Activated naive CD4-positive, alpha-beta T cell treated with anti-CD3 and anti-CD28 coated beads, Interleukin-2, amount 50 U/mL, for 72 hours (primary cell): ENCODE data around the gene COL21A1. TPM values are rescaled to one million over a fixed set of nuclear protein-coding genes. Genes with fewer than 3 reads are reported as not detected.

Experiments used
- ATAC-seq, 2 donors: fragments of 150-1000 bp; cut with Tn5 transposase; 2 replicates each; pipeline ENCODE4 v1.10.0; 2021; ENCODE audit warnings: mild to moderate bottlenecking in 2 of 2, moderate library complexity in 2 of 2
- DNase-seq, 2 donors: peaks; one replicate each; pipeline ENCODE4 v3.0.0; 2021 to 2022; ENCODE audit warnings: low spot score in 2 of 2
- H3K27ac Mint-ChIP-seq, 2 donors: one replicate each; pipeline ENCODE4 v1.8.0; 2022; ENCODE audit warnings: mild to moderate bottlenecking in 2 of 2, mixed read lengths in 2 of 2
- H3K36me3 Mint-ChIP-seq, 2 donors: one replicate each; pipeline ENCODE4 v1.8.0; 2022; ENCODE audit warnings: mixed read lengths in 2 of 2
- H3K9me3 Mint-ChIP-seq, 2 donors: one replicate each; pipeline ENCODE4 v1.8.0; 2022; ENCODE audit warnings: mixed read lengths in 2 of 2
- total RNA-seq, 2 donors: library from RNA; stranded (reverse); gene quantifications; one replicate each; pipeline ENCODE4 v1.2.3, GENCODE V29; 2022

The COL21A1 gene
- total RNA-seq, 2 donors from 2014 or later = not detected

DNA sequence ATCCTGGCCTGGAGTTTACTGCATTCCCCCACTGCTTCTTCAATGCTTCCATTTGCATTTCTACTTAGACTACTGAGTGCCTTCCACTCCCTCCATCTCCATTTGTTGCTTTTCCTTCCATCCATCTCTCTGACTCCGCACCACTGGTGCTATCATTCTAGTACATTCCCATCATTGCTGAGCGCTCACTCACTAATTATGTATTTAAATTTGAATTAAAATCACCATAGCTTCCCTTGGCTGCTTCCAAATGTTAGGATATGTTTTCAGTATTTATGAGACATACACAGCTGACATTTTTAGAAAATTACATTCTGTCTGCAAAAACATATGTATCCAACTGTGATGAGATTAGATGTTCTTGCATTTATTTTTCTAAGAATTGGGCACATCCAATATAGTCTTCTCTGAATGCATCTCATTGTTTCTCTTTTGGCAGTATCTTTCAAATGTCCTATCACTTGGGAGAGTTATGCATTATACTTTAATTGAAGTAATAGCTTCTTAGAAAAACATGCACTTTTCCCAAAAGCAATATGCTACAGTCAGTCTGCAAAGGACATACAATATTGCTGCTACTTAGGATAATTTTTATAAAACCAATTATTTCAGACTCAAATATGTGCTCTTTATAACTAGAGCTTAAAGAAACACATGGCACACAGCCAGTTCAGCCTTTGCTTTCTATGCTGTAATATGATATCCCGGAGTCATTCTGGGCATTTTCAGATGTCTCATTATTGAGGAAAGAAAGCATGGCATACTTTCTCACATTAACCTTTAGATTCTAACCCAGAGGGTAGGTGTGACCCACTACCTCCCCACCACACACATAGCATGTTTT, 12.1 kb upstream of the COL21A1 start:
- H3K27ac Mint-ChIP-seq = no peak overlapping the region
- H3K9me3 Mint-ChIP-seq = no peaks in the 10 kb centered on the region
- no peak for DNase-seq
- H3K36me3 Mint-ChIP-seq = no peaks in the 10 kb centered on the region
- ATAC-seq = no peak

DNA sequence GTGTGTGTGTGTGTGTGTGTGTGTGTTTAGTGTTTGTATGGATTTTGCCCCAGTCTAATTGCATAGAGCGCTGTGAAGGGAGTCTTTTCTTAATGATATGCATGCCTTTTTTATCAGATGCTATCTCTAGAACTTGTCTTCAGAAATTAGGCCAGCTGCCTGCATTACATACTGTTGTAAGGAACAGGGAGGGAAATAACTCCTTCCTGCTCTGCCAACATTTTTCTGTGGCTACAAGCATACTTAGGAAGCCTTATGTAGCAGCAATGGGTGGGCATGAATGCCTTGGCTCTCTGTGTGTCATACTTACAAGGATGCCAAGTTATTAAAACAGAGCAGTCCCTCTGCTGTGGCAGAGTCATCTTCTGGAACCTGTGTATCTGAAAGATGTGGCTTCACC, 8.0 kb upstream of the COL21A1 start:
- no peaks in the 10 kb centered on the region for H3K36me3 Mint-ChIP-seq
- DNase-seq (no peak), ATAC-seq (no peak)
- H3K27ac Mint-ChIP-seq = no peak overlapping the region
- no peaks in the 10 kb centered on the region for H3K9me3 Mint-ChIP-seq

DNA sequence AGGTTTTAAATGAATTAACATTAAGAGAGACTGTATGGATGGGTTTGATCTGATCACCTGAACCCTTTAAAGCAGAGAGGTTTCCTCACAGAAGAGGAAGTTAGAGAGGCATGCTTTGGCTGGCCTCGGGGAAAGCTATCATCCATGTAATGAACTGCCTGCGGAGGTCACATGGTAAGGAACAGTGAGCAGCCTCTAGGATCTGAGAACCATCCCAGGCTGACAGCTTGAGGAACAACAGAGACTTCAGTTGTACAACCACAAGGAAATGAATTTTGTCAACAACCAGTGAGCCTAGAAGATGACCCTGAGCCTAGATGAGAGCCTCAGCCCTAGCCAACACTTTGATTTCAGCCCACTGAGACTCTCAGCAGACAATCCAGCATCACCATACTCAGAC, 2.9 kb upstream of the COL21A1 start:
- H3K9me3 Mint-ChIP-seq = peaks cover 3 to 5% of the 10 kb centered on the region in 2 donors
- ATAC-seq = no peak

DNA sequence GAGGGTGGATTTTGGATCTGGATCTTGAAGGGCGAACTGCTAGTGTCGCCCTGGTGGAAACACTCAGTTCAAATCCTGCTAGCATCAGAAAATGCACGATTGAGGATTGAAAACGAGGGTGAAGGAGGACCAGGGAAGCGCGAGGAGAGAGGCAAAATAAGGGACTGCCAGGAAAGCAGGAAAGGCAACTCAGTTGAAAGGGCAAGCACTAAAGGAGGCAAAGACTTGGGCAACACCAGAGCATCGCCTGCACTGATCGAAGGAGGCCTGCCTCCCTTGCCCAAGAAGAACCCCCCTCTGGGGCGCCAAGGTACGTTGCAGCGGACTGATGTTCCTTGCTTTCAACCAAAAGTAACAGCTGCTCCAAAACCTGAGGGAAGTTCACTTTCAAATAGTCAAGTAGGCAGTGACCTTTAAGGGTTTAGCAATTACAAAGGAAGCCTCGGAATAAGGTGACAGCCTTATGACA, 308 bp upstream of the COL21A1 start:
- no peak for DNase-seq
- H3K36me3 Mint-ChIP-seq = no peaks in the 10 kb centered on the region

More for the DNA sequence above, 2.9 kb upstream of the COL21A1 start:
- H3K36me3 Mint-ChIP-seq = no peaks in the 10 kb centered on the region
- no peak overlapping the region for H3K27ac Mint-ChIP-seq
- DNase-seq = no peak

DNA sequence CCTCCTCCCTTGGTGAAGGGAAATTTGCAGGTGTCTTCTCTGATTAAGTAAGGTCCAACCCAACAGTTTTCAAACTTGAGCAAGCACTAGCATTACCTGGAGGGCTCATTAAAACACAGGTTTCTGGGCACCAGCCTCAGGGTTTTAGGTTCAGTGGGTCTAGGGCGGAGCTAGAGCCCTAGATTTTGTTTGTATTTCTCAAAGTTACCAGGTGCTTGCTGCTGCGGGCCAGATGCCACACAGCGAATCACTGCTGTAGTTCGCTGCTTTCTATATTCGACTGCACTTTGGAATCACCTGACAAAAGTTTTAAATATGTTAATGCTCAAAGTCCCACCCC, 869 bp downstream of the COL21A1 start:
- Mint-ChIP-seq H3K36me3 (no peaks in the 10 kb centered on the region), H3K27ac (no peak overlapping the region), H3K9me3 (peaks cover 3 to 5% of the 10 kb centered on the region in 2 donors)
- ATAC-seq (no peak), DNase-seq (no peak)

More for the DNA sequence above, 308 bp upstream of the COL21A1 start:
- ATAC-seq = no peak
- Mint-ChIP-seq H3K9me3 (peaks cover 3 to 5% of the 10 kb centered on the region in 2 donors), H3K27ac (no peak overlapping the region)

DNA sequence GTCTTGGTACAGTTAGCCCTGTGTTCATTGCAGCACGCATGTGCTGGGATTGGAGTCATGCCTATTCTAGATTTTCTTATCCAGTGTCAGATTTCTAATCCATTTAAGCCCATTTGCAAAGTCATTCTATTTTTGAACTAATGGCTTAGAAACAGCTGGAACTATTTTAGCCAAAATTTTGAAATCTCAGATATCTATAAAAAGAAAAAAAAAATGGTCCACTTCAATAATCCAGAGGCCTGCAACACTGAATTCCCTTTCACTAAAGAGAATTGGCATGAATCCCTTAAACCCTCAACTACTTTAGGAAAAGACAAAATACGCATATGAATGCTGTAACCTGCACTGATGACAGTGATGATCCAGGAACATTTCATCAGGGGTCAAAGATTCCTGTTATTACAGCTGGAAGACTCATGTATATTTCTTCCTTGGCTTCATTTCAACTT, 1.5 kb downstream of the COL21A1 start:
- DNase-seq (no peak), ATAC-seq (no peak)
- Mint-ChIP-seq H3K9me3 (peaks cover 3 to 5% of the 10 kb centered on the region in 2 donors), H3K36me3 (no peaks in the 10 kb centered on the region), H3K27ac (no peak overlapping the region)

DNA sequence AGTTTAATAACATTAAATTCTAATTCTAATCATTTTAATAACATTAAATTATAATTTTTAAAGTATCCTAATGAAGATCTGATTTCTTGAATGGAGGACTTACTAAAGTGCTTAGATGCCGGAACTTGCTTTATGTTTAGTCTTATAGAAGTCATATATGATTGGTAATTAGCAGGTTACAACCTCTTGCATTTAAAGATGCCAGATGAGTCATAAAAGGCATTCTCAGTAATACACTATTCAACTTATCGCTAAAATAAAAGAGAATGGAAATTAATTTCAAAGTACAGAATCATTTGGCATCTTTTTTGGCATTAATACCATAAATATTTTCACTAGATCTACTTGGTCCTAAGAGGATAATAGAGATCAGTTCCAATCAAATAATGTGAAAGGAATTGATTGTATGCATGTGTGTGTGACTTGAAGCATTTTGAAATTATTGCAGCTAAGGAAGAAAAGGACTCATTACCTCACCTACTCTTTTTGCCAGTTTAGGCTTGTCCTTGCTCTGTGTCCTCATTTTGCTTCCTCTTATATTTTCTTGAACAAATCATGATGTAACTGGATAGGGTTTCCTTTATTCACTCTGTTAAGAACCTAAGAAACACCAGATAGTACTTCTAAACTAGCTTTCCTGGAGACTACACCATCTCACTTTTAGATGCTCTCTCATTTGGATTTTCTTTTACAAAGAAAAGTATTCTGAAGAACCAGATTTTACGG, 2.7 kb downstream of the COL21A1 start:
- Mint-ChIP-seq H3K27ac (no peak overlapping the region), H3K36me3 (no peaks in the 10 kb centered on the region), H3K9me3 (peaks cover 3 to 5% of the 10 kb centered on the region in 2 donors)
- no peak for DNase-seq
- ATAC-seq = no peak

DNA sequence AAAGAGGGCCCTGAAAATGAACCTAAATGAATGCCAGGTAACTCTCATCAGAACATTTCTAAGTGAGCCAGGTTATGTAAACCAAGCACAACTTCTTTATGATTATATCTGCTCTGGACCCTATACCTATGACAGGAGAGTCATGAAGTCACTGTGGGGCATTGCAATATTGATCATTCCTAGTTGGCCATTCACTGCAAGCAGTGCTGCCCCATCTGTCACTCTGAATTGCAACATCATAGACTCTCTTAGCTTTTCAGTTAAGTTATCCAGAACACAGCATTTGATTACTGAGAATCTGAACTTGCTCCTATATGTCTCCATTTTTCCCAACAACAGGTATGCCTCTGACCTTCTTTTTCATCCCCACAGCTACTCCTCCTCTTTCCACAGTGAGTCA, 3.3 kb downstream of the COL21A1 start:
- ATAC-seq = no peak

DNA sequence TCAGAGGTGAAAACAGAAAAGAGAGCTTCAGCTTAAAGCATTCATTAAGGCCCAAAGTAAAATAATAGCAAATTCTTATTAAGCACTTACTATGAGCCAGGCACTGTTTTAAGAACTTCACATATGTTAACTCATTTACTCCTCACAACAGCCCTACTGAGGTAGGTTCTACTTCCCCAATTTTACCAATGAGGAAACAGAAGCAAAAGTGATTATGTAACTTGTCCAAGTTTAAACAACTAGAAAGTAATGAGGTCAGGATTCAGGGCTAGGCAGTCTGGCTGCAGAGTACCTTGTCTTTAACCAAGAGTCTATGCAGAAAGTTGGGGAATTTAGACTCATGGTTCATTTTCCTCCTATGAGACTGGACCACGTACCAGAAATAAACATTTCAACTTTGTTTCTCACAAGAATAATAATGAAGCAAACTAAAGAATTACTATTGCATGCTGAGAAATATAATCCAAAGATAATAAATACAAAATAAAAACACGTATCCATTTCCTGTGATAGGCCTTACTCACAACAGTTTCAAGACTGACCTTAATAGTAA, 3.8 kb downstream of the COL21A1 start:
- H3K36me3 Mint-ChIP-seq = no peaks in the 10 kb centered on the region
- no peak overlapping the region for H3K27ac Mint-ChIP-seq
- ATAC-seq = no peak
- H3K9me3 Mint-ChIP-seq = peaks cover 3 to 5% of the 10 kb centered on the region in 2 donors
- no peak for DNase-seq

More for the DNA sequence above, 3.3 kb downstream of the COL21A1 start:
- Mint-ChIP-seq H3K27ac (no peak overlapping the region), H3K9me3 (peaks cover 3 to 5% of the 10 kb centered on the region in 2 donors), H3K36me3 (no peaks in the 10 kb centered on the region)
- DNase-seq = no peak

DNA sequence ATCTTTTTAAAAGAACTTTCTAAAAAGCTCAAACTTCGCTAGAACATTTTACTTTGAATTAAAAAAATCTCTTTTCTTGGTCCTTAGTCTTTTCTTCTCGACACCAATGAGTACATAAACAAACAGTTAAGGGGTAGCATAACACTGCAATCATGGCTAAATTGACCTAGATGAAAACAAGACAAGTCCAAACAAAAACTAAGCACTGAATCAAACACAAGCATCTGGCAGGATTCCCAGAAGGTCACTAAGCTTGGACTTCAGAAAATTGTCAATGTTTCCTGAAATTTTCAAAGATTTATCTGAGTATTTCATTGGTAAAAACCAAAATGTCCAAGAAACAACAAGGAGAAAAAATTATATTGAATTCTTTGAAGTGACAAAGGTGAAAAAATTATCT, 5.0 kb downstream of the COL21A1 start:
- ATAC-seq = no peak
- Mint-ChIP-seq H3K9me3 (no peaks in the 10 kb centered on the region), H3K27ac (no peak overlapping the region), H3K36me3 (no peaks in the 10 kb centered on the region)
- no peak for DNase-seq

DNA sequence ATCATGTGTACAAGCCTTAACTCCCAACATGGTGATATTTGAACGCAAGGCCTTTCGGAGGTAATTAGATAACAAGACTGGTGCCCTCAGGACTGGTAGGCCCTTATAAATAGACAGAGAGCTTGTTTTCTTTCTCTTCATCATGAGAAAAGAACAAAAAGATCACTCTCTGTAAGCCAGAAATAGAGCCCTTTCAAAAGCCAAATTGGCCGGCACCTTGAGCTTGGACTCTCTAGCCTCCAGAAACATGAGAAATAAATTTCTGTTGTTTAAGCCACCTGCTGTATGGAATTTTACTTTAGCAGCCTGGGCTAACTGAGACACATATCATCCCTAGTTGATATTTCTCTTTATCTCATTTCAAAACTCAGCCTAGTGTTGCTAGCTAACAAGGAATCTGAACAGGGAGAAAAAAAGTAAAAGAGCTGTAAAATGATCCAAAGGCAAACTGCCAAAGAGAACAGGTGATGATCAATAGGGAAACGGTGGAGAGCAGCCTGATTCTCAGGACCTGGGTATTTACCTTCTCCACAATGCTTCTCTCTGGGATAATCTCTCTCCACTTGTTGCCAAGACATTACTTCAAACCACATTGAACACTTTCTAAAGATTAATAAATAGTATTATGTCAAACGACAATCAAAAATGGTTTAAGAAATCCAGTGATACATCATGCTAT, 6.1 kb downstream of the COL21A1 start:
- Mint-ChIP-seq H3K36me3 (no peaks in the 10 kb centered on the region), H3K9me3 (no peaks in the 10 kb centered on the region), H3K27ac (no peak overlapping the region)
- no peak for DNase-seq
- no peak for ATAC-seq

DNA sequence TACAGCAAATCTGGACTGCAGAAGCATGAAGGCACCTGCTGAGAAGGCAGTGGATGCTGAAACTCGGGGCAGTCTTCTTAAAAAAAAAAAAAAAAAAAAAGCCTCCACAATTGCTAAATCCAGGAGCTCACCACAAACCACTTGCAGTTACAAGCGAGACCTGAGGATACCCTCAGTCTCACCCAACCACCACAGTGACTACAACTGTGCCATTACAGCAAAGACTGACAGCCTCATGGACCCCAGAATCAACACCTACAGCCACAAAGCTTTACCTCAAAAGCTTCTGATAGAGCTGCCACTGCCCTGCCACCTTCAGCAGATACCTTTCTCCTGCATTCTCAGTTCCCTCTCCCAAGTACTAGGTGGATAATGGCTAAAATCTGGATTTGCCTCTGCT, 9.0 kb downstream of the COL21A1 start:
- no peak for ATAC-seq

DNA sequence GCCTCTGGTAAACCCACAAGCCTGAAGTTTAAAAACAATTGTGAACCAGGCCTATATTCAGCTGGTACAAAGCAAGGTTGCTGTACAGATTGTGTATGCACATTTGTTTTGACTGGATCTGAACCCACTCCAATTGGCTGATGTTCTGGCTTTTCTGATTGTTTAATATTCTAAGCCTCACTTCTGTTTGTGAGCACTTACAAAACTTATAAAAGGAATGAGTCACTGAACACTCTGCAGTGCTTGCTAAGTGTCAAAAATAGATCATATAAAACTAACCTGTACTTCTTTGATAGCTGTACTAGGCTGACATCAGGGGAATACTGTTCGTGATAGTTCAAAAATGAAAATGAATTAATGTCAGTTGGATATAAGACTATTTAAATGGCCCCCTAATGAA, 12.1 kb downstream of the COL21A1 start:
- DNase-seq (no peak), ATAC-seq (no peak)
- Mint-ChIP-seq H3K9me3 (peaks cover 3 to 11% of the 10 kb centered on the region in 2 donors), H3K27ac (no peak overlapping the region), H3K36me3 (no peaks in the 10 kb centered on the region)

More for the DNA sequence above, 9.0 kb downstream of the COL21A1 start:
- Mint-ChIP-seq H3K36me3 (no peaks in the 10 kb centered on the region), H3K27ac (no peak overlapping the region), H3K9me3 (peaks cover 3 to 5% of the 10 kb centered on the region in 2 donors)
- DNase-seq = no peak

DNA sequence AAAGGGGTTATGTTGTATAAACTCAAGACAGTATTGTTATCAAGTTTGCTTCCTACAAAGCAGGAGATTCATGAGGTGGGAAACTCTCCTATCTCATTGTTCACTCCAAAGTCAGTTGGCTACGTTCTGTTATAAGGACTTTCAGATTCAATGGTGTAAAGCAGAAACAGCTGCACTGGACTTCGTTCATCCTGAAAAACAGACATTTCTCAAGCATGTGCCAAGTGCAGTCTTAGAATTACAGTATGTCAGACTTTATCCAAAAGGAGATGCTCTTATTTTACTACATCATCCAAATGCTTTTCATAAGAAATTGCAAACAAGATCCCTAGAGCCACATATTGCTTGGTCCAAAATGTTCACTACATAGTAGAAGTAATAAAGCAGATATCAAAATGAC, 14.9 kb downstream of the COL21A1 start:
- no peak for DNase-seq
- Mint-ChIP-seq H3K27ac (no peak overlapping the region), H3K9me3 (peaks cover 11 to 16% of the 10 kb centered on the region in 2 donors), H3K36me3 (no peaks in the 10 kb centered on the region)
- ATAC-seq = no peak

DNA sequence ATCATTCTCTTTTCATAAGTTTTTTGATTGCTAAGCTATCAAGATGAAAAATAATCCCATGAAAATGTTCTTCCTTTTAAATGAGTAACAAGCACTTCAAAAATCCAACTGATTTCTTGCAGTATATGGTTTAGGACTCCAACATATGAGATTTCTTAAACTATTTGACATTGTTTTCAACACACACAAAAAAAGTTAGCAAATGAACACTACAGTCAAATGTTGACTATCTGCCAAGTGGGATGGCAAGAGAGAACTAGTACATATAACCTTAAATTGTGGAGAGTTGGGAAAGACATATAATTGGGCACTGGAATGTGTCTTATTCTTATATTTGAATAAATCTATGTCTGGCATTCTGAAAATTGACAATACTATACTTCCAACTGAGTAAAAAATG, 15.6 kb downstream of the COL21A1 start:
- Mint-ChIP-seq H3K27ac (no peak overlapping the region), H3K36me3 (no peaks in the 10 kb centered on the region), H3K9me3 (peaks cover 11 to 16% of the 10 kb centered on the region in 2 donors)
- ATAC-seq (no peak), DNase-seq (no peak)

DNA sequence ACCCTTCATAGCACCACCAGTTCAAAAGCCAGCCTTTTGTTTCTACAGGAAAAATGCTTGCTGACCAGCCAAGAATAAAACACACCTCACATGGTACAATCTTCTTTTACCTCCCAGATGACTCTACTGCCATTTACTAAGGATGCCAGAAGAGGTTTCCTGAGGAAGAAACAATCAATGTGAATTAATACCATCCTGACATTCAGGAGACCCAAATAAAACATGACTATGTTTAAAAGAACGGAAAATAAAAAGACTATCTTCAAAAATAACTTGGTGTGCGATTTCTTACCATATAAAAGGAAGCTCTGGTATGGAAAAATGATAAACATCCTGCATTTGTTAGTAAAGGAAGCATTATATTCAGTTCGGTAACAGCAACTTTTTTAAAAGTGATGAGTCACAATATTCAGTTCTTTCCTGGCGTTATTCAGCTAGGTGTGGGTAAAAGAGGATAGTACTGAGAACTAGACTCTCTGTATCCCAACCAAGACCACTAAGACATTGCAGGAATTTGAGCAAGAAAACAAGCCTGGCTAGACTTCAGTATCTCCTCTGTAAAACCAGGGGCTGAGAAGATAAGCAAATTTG, 16.3 kb downstream of the COL21A1 start:
- DNase-seq = no peak
- Mint-ChIP-seq H3K27ac (no peak overlapping the region), H3K36me3 (no peaks in the 10 kb centered on the region), H3K9me3 (peaks cover 11 to 16% of the 10 kb centered on the region in 2 donors)
- no peak for ATAC-seq
